GM12872 (cell line): ENCODE results near the gene GPATCH8.

Source experiments
- TF ChIP-seq, protein P1 (sequence below): IDR thresholded peaks from 3 replicates; pipeline ENCODE4 v1.5.1; 2011; ENCODE audit warnings: low read depth, mild to moderate bottlenecking, low read length, moderate library complexity; ENCODE audit not compliant: insufficient read depth

Gene GPATCH8

DNA sequence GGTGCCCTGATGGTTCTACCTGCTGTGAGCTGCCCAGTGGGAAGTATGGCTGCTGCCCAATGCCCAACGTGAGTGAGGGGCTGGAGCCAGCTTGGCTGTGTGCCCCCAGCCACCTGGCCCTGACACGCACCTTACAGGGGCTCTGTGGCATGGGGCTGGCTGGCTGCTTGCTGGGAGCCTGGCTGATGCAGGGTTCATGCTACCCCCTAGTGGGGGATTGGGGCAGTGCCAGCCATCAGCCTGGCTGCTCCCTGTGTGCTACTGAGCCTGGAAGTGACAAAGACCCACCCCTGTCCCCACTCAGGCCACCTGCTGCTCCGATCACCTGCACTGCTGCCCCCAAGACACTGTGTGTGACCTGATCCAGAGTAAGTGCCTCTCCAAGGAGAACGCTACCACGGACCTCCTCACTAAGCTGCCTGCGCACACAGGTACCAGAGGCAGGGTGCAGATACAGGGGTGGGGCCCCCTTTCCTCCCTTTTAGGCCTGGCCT is 152.4 kb downstream of the GPATCH8 start:
- TF ChIP-seq, protein P1, sequence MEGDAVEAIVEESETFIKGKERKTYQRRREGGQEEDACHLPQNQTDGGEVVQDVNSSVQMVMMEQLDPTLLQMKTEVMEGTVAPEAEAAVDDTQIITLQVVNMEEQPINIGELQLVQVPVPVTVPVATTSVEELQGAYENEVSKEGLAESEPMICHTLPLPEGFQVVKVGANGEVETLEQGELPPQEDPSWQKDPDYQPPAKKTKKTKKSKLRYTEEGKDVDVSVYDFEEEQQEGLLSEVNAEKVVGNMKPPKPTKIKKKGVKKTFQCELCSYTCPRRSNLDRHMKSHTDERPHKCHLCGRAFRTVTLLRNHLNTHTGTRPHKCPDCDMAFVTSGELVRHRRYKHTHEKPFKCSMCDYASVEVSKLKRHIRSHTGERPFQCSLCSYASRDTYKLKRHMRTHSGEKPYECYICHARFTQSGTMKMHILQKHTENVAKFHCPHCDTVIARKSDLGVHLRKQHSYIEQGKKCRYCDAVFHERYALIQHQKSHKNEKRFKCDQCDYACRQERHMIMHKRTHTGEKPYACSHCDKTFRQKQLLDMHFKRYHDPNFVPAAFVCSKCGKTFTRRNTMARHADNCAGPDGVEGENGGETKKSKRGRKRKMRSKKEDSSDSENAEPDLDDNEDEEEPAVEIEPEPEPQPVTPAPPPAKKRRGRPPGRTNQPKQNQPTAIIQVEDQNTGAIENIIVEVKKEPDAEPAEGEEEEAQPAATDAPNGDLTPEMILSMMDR, result peak; percentile 98

DNA sequence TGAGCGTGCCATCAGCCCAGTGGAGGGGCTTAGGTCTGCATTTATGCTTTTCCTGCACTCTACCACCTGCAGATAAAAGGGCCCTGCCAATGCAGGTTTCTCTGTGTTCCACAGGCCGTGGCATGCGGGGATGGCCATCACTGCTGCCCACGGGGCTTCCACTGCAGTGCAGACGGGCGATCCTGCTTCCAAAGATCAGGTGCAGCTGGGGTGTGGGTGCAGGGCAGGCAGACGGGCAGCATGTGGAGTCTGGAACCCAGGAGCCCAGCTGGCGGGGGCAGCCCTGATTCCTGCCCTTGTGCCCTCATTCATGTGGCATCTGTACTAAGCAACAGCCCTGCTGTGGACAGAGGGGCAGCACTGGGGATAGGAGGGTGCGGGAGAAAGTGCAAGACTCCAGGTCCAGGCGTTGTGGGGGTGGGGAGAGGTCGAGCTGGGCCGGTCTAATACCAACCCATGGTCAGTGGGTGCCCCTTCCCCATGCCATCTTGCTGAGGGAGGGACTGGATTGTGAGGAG is 153.6 kb downstream of the GPATCH8 start:
- TF ChIP-seq, protein P1, result no peak

DNA sequence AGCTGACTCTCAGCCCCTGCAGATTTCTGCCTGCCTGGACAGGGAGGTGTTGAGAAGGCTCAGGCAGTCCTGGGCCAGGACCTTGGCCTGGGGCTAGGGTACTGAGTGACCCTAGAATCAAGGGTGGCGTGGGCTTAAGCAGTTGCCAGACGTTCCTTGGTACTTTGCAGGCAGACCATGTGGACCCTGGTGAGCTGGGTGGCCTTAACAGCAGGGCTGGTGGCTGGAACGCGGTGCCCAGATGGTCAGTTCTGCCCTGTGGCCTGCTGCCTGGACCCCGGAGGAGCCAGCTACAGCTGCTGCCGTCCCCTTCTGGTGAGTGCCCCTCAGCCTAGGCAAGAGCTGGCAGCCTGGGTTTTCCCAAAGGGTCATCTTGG is 154.2 kb downstream of the GPATCH8 start:
- TF ChIP-seq, protein P1, result 0 out of 3 replicates have a peak, but pooled peaks have one; percentile 5

DNA sequence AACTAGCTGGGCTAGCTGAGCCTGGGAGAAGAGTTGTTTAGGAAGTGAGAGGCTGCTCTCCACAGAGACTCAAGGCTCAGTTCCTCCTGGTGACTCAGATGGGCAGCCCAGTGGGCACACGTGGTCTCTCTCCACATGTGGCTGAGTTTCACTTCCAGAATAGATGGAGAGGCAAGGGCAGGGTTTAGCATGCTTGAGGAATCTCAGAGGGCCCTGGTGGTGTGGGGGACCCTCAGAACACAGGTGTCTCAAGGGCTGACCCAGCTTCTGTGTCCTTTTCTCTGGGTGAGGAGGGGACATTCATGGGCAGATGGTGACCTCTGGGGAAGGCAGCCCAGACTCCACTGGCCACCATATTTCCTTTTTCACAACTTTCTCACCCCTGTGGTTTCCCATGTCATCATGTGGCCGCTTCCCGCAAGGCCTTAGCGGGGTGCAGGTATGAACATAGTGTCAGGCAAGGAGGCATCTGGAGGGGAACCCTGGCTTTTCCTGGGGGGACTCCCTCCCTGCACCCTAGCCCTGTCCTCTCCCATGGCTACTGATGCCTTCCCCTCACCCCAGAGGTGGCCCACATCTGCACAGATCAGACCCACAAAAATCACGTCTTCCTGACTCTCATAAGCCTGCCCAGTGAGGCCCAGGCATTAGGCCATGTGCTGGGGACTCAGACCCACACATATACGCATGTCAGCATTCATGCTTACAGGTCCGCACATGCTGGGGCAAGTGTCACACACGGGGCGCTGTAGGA is 154.8 kb downstream of the GPATCH8 start:
- TF ChIP-seq, protein P1, result no peak
